GM12878 (cell line): ENCODE measurements around the gene PISD.

Source experiments
- BCL3 ChIP-seq: IDR thresholded peaks from 2 replicates; pipeline ENCODE4 v1.6.1; 2011; ENCODE audit warnings: borderline replicate concordance, low read depth, mild to moderate bottlenecking, moderate library complexity, low read length; ENCODE audit not compliant: insufficient read depth, poor library complexity, severe bottlenecking
- CTCF ChIP-seq, 3 experiments: IDR thresholded peaks in 2 of 3; conservative IDR thresholded peaks in 1 of 3; 2 replicates each; pipeline ENCODE4 v1.5.1; 2011; ENCODE audit warnings: low read depth in 3 of 3, low read length in 3 of 3, mild to moderate bottlenecking in 3 of 3, control low read depth in 2 of 3, moderate library complexity in 2 of 3, inconsistent platforms in 1 of 3, mixed read lengths in 1 of 3; ENCODE audit not compliant: control insufficient read depth in 2 of 3, insufficient read depth in 1 of 3; ENCODE audit errors: extremely low read depth in 1 of 3
- EP300 ChIP-seq, 2 experiments: fragments of 150-350 bp in 1 of 2; IDR thresholded peaks; 2 replicates each; pipeline ENCODE4 v1.6.1; 2011 to 2012; ENCODE audit warnings: low read depth in 2 of 2, low read length in 2 of 2, borderline replicate concordance in 1 of 2, improper control_type of control experiment in 1 of 2, inconsistent platforms in 1 of 2; ENCODE audit not compliant: control insufficient read depth in 1 of 2
- NFYA ChIP-seq: IDR thresholded peaks from 2 replicates; pipeline ENCODE4 v1.6.1; 2011; ENCODE audit warnings: low read depth, mild to moderate bottlenecking, low read length, improper control_type of control experiment, borderline replicate concordance
- PBX3 ChIP-seq: IDR thresholded peaks from 2 replicates; pipeline ENCODE4 v1.6.1; 2011; ENCODE audit warnings: mild to moderate bottlenecking, low read depth, low read length, moderate library complexity; ENCODE audit not compliant: insufficient replicate concordance
- POLR2AphosphoS5 ChIP-seq: IDR thresholded peaks from 2 replicates; pipeline ENCODE4 v1.6.1; 2011; ENCODE audit warnings: mild to moderate bottlenecking, low read length, inconsistent platforms
- RAD21 ChIP-seq: IDR thresholded peaks from 2 replicates; pipeline ENCODE4 v1.6.1; 2011; ENCODE audit warnings: mild to moderate bottlenecking, low read depth, low read length, moderate library complexity; ENCODE audit not compliant: insufficient read depth
- SIN3A ChIP-seq: IDR thresholded peaks from 2 replicates; pipeline ENCODE4 v1.6.1; 2012; ENCODE audit warnings: low read depth, low read length, improper control_type of control experiment
- TF ChIP-seq, protein P1 (sequence below): IDR thresholded peaks from 2 replicates; pipeline ENCODE4 v1.6.1; 2012; ENCODE audit warnings: low read depth, low read length, improper control_type of control experiment
- TF ChIP-seq, protein P2 (sequence below): IDR thresholded peaks from 2 replicates; pipeline ENCODE4 v1.6.1; 2012; ENCODE audit warnings: low read length, inconsistent platforms

DNA sequence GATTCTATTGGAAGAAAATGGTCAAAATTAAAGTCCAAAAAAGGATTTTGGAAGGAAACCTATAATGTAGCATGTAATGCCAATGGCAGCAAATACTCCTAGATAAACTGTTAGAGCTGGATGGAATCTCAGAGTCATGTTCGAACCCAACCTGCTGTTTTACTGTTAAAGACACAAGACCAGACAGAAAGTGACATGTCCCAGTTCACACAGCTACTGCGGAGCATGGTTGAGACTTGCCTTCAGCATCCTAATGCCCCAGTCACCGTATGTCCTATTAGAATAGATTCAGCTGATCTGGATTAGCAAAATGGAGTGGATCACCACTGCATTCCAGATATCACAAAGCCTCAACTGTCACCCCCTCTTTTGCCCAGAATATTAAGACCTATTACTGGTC, 14.9 kb downstream of the PISD start:
- TF ChIP-seq RAD21 (no peak), SIN3A (no peak), CTCF (IDR thresholded peaks at IDR 0.05 in 2 of 3, conservative IDR thresholded peaks at IDR 0.05 in 1 of 3; ENCODE audit: control insufficient read depth in 2 of 3, extremely low read depth in 1 of 3, insufficient read depth in 1 of 3, low read depth in 3 of 3, low read length in 3 of 3) (no peak), NFYA (no peak), PBX3 (no peak), POLR2AphosphoS5 (no peak), EP300 (IDR thresholded peaks at IDR 0.05; ENCODE audit: borderline replicate concordance in 1 of 2, control insufficient read depth in 1 of 2, low read depth in 2 of 2, low read length in 2 of 2) (no peak), BCL3 (no peak)
- TF ChIP-seq, protein P1, sequence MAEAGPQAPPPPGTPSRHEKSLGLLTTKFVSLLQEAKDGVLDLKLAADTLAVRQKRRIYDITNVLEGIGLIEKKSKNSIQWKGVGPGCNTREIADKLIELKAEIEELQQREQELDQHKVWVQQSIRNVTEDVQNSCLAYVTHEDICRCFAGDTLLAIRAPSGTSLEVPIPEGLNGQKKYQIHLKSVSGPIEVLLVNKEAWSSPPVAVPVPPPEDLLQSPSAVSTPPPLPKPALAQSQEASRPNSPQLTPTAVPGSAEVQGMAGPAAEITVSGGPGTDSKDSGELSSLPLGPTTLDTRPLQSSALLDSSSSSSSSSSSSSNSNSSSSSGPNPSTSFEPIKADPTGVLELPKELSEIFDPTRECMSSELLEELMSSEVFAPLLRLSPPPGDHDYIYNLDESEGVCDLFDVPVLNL = no peak
- TF ChIP-seq, protein P2, sequence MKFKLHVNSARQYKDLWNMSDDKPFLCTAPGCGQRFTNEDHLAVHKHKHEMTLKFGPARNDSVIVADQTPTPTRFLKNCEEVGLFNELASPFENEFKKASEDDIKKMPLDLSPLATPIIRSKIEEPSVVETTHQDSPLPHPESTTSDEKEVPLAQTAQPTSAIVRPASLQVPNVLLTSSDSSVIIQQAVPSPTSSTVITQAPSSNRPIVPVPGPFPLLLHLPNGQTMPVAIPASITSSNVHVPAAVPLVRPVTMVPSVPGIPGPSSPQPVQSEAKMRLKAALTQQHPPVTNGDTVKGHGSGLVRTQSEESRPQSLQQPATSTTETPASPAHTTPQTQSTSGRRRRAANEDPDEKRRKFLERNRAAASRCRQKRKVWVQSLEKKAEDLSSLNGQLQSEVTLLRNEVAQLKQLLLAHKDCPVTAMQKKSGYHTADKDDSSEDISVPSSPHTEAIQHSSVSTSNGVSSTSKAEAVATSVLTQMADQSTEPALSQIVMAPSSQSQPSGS = no peak
